ENCODE measurements around the gene PPP4R3B.
"Not testable (repeated sequence)": the region's sequence is repeated elsewhere in the genome, so short reads cannot be mapped to it uniquely, and the experiment has no call there.

Gene PPP4R3B

GRCh38 chr2:55555977-55556376 lies 61.4 kb downstream of the PPP4R3B start:
- CTCF ChIA-PET, result interaction anchor here (1.0 kb wide), 1 partner anchor 21 kb away, joined by 3 read pairs; no protein-coding TSS in a partner anchor
- no peak for DNase-seq (ENCODE audit: extremely low spot score)
- POLR2A ChIA-PET, result no interaction called here
- no peak for TF ChIP-seq CTCF (IDR thresholded peaks at IDR 0.05; ENCODE audit: control extremely low read depth, extremely low read depth, low read depth, missing control alignments)

GRCh38 chr2:55553321-55553720 lies 64.1 kb downstream of the PPP4R3B start:
- DNase-seq (ENCODE audit: extremely low spot score), result no peak
- no peak for TF ChIP-seq CTCF (IDR thresholded peaks at IDR 0.05; ENCODE audit: control extremely low read depth, extremely low read depth, low read depth, missing control alignments)
- ChIA-PET CTCF (interaction anchor here (0.9 to 2.0 kb wide), 3 partner anchors 10 to 34 kb away, joined by 3 to 5 read pairs (median 4); partner anchors contain the start of gene CFAP36), POLR2A (no interaction called here)

GRCh38 chr2:55550368-55551102 lies 66.9 kb downstream of the PPP4R3B start:
- ChIA-PET CTCF (no interaction called here), POLR2A (no interaction called here)
- DNase-seq (ENCODE audit: extremely low spot score), result no peak
- TF ChIP-seq CTCF (IDR thresholded peaks at IDR 0.05; ENCODE audit: control extremely low read depth, extremely low read depth, low read depth, missing control alignments), result no peak

- POLR2A ChIA-PET; CTCF ChIA-PET; DNase-seq (ENCODE audit: extremely low spot score): not testable (repeated sequence)
Observed at GRCh38 chr2:55547679-55548078, 69.7 kb downstream of the PPP4R3B start.

- CTCF ChIA-PET, result no interaction called here
- DNase-seq (ENCODE audit: extremely low spot score), result no peak
- no peak for TF ChIP-seq CTCF (IDR thresholded peaks at IDR 0.05; ENCODE audit: control extremely low read depth, extremely low read depth, low read depth, missing control alignments)
- POLR2A ChIA-PET, result no interaction called here
Observed at GRCh38 chr2:55547001-55547400, 70.4 kb downstream of the PPP4R3B start.

GRCh38 chr2:55530539-55531081 lies 86.8 kb downstream of the PPP4R3B start:
- POLR2A ChIA-PET, result no interaction called here
- TF ChIP-seq CTCF (IDR thresholded peaks at IDR 0.05; ENCODE audit: control extremely low read depth, extremely low read depth, low read depth, missing control alignments), result no peak
- CTCF ChIA-PET, result interaction anchor here (0.9 kb wide), 1 partner anchor 11 kb away, joined by 3 read pairs; the partner anchor contains the start of gene CFAP36
- no peak for DNase-seq (ENCODE audit: extremely low spot score)

GRCh38 chr2:55526174-55526573 lies 91.2 kb downstream of the PPP4R3B start:
- no peak for TF ChIP-seq CTCF (IDR thresholded peaks at IDR 0.05; ENCODE audit: control extremely low read depth, extremely low read depth, low read depth, missing control alignments)
- DNase-seq (ENCODE audit: extremely low spot score), result no peak
- POLR2A ChIA-PET, result no interaction called here
- CTCF ChIA-PET, result interaction anchor here (1.0 to 1.1 kb wide), 3 partner anchors 8 to 25 kb away, joined by 3 to 4 read pairs (median 3); no protein-coding TSS in a partner anchor

Measured in GM10248 (cell line).